Measurements from ENCODE around the gene FREY1.

The FREY1 gene

GRCh38 chr11:45935349-45936064, 28.4 kb upstream of the FREY1 start:
- H3K36me3 ChIP-seq (ENCODE audit: control insufficient read depth in 2 of 2, insufficient read depth in 1 of 2, low read length in 2 of 2), result peaks cover 0 to 56% of the 10 kb centered on the region in 2 experiments; a peak in 1 of 3 replicates
- no peaks in the 10 kb centered on the region for H3K9me3 ChIP-seq (ENCODE audit: control insufficient read depth, insufficient read depth, low read depth, low read length)
- H3K4me1 ChIP-seq (ENCODE audit: control insufficient read depth, insufficient read depth, low read length), result no peaks in the 10 kb centered on the region
- H3K27ac ChIP-seq (ENCODE audit: extremely low read depth, low read depth, low read length), result no peak overlapping the region
- TF ChIP-seq ZNF112 (tag by site-specific recombination; IDR thresholded peaks at IDR 0.05) (no peak), ZNF214 (tag by site-specific recombination; IDR thresholded peaks at IDR 0.05; ENCODE audit: borderline replicate concordance) (no peak), ZNF621 (tag by site-specific recombination; IDR thresholded peaks at IDR 0.05) (no peak), PRDM10 (tag by site-specific recombination; IDR thresholded peaks at IDR 0.05) (no peak), SETDB1 (IDR thresholded peaks at IDR 0.05; ENCODE audit: insufficient read length, low read length) (no peak), ZNF670 (tag by site-specific recombination; IDR thresholded peaks at IDR 0.05; ENCODE audit: low read depth) (no peak), ZNF792 (tag by site-specific recombination; IDR thresholded peaks at IDR 0.05) (no peak), ZNF529 (tag by site-specific recombination; IDR thresholded peaks at IDR 0.05; ENCODE audit: insufficient replicate concordance) (no peak), YY2 (tag by site-specific recombination; IDR thresholded peaks at IDR 0.05) (no peak), BCL6B (tag by site-specific recombination; IDR thresholded peaks at IDR 0.05) (no peak), ZNF677 (tag by site-specific recombination; IDR thresholded peaks at IDR 0.05) (no peak), SP7 (tag by site-specific recombination; IDR thresholded peaks at IDR 0.05) (no peak)
- H3K4me3 ChIP-seq (ENCODE audit: low read depth, low read length), result no peak overlapping the region
- ChIA-PET POLR2A (interaction anchor here (0.7 kb wide), 1 partner anchor 72 kb away, joined by 6 read pairs; no protein-coding TSS in a partner anchor), CTCF (interaction anchor here (0.9 kb wide), 1 partner anchor 30 kb away, joined by 3 read pairs; no protein-coding TSS in a partner anchor)

GRCh38 chr11:45934580-45935318, 27.7 kb upstream of the FREY1 start:
- Histone ChIP-seq H3K4me3 (ENCODE audit: low read depth, low read length) (no peak overlapping the region), H3K9me3 (ENCODE audit: control insufficient read depth, insufficient read depth, low read depth, low read length) (no peaks in the 10 kb centered on the region), H3K4me1 (ENCODE audit: control insufficient read depth, insufficient read depth, low read length) (no peaks in the 10 kb centered on the region), H3K36me3 (ENCODE audit: control insufficient read depth in 2 of 2, insufficient read depth in 1 of 2, low read length in 2 of 2) (peaks cover 0 to 56% of the 10 kb centered on the region in 2 experiments; a peak in 1 of 3 replicates), H3K27ac (ENCODE audit: extremely low read depth, low read depth, low read length) (no peak overlapping the region)
- POLR2A ChIA-PET, result interaction anchor here (0.7 kb wide), 1 partner anchor 71 kb away, joined by 6 read pairs; no protein-coding TSS in a partner anchor
- CTCF ChIA-PET, result no interaction called here
- TF ChIP-seq ZBTB6 (tag by site-specific recombination; IDR thresholded peaks at IDR 0.05) (no peak), ZNF391 (tag by site-specific recombination; IDR thresholded peaks at IDR 0.05; ENCODE audit: borderline replicate concordance, low read depth) (no peak), ZNF76 (tag by site-specific recombination; IDR thresholded peaks at IDR 0.05; ENCODE audit: borderline replicate concordance, low read depth) (no peak), EGR2 (tag by site-specific recombination; IDR thresholded peaks at IDR 0.05; ENCODE audit: low read depth) (no peak), ZNF174 (tag by site-specific recombination; IDR thresholded peaks at IDR 0.05) (no peak), ZNF610 (tag by site-specific recombination; IDR thresholded peaks at IDR 0.05; ENCODE audit: borderline replicate concordance) (no peak), ZNF701 (tag by site-specific recombination; IDR thresholded peaks at IDR 0.05) (no peak), KLF1 (tag by site-specific recombination; IDR thresholded peaks at IDR 0.05) (no peak), IKZF3 (tag by site-specific recombination; IDR thresholded peaks at IDR 0.05) (no peak), AEBP2 (tag by site-specific recombination; IDR thresholded peaks at IDR 0.05; ENCODE audit: borderline replicate concordance) (no peak)

Measured in HEK293 (cell line).